Measurements from ENCODE around the gene TMC7.

GRCh38 chr16:19084139-19084538, 100.4 kb downstream of the TMC7 start:
- no peak for TF ChIP-seq CTCF (IDR thresholded peaks at IDR 0.05)
- no peak for TF ChIP-seq POLR2A (IDR thresholded peaks at IDR 0.05)

All from esophagus squamous epithelium (tissue), 4 donors.